Neural crest cell (in vitro differentiated cells): Measurements from ENCODE around the gene TUBA1B. TPM values are rescaled to one million over a fixed set of nuclear protein-coding genes. Genes with fewer than 3 reads are reported as not detected.
"Not testable (repeated sequence)": the region's sequence is repeated elsewhere in the genome, so short reads cannot be mapped to it uniquely, and the experiment has no call there.

Experiments used
- DNase-seq: peaks from one replicate; pipeline ENCODE4 v3.0.0; 2021; ENCODE audit warnings: low read depth, mixed read lengths, low spot score
- H3K27ac Mint-ChIP-seq: one replicate; pipeline ENCODE4 v1.8.0; 2021; ENCODE audit warnings: mild to moderate bottlenecking, mixed read lengths; ENCODE audit not compliant: unreplicated experiment
- H3K27me3 Mint-ChIP-seq: 2 replicates; pipeline ENCODE4 v1.8.0; 2021; ENCODE audit warnings: low read depth, mild to moderate bottlenecking, mixed read lengths
- H3K36me3 Mint-ChIP-seq: 2 replicates; pipeline ENCODE4 v1.8.0; 2021; ENCODE audit warnings: low read depth, mild to moderate bottlenecking, mixed read lengths
- H3K4me1 Mint-ChIP-seq: 2 replicates; pipeline ENCODE4 v1.8.0; 2021; ENCODE audit warnings: mixed read lengths
- H3K4me3 Mint-ChIP-seq: one replicate; pipeline ENCODE4 v1.8.0; 2021; ENCODE audit warnings: mild to moderate bottlenecking, mixed read lengths
- H3K9me3 Mint-ChIP-seq: 2 replicates; pipeline ENCODE4 v1.8.0; 2021; ENCODE audit warnings: mixed read lengths
- CTCF ChIP-seq: fragments of 200-600 bp; sonication (generic); conservative IDR thresholded peaks from 2 replicates; pipeline ENCODE4 v1.5.0; 2021; ENCODE audit warnings: antibody characterized with exemption, mild to moderate bottlenecking
- total RNA-seq: library from RNA; stranded (reverse); gene quantifications from 2 replicates; pipeline ENCODE4 v1.2.1, GENCODE V29; 2021

Gene TUBA1B
- total RNA-seq, 1 donor from 2014 or later: 3,094 TPM

GRCh38 chr12:49144384-49144783 lies 13.2 kb upstream of the TUBA1B start:
- H3K4me1 Mint-ChIP-seq: no peaks in the 10 kb centered on the region
- no peaks in the 10 kb centered on the region for H3K27me3 Mint-ChIP-seq
- H3K9me3 Mint-ChIP-seq: no peaks in the 10 kb centered on the region
- H3K27ac Mint-ChIP-seq: no peak overlapping the region
- no peak for TF ChIP-seq CTCF
- H3K36me3 Mint-ChIP-seq: no peaks in the 10 kb centered on the region
- H3K4me3 Mint-ChIP-seq: no peak overlapping the region
- no peak for DNase-seq

GRCh38 chr12:49138999-49139398 lies 7.8 kb upstream of the TUBA1B start:
- no peaks in the 10 kb centered on the region for H3K9me3 Mint-ChIP-seq
- H3K27me3 Mint-ChIP-seq: no peaks in the 10 kb centered on the region
- H3K4me3 Mint-ChIP-seq: no peak overlapping the region
- no peaks in the 10 kb centered on the region for H3K36me3 Mint-ChIP-seq
- peaks cover 7% of the 10 kb centered on the region for H3K4me1 Mint-ChIP-seq
- DNase-seq: no peak
- TF ChIP-seq CTCF: no peak
- H3K27ac Mint-ChIP-seq: no peak overlapping the region

- H3K4me1 Mint-ChIP-seq: peaks cover 10% of the 10 kb centered on the region
- H3K9me3 Mint-ChIP-seq: no peaks in the 10 kb centered on the region
- no peak for TF ChIP-seq CTCF
- no peak overlapping the region for H3K27ac Mint-ChIP-seq
- H3K27me3 Mint-ChIP-seq: no peaks in the 10 kb centered on the region
- no peak for DNase-seq
- no peaks in the 10 kb centered on the region for H3K36me3 Mint-ChIP-seq
- peak overlapping the region; percentile 9 for H3K4me3 Mint-ChIP-seq
These were observed 7.4 kb upstream of the TUBA1B start for GRCh38 chr12:49138587-49138986.

GRCh38 chr12:49137476-49137875 lies 6.3 kb upstream of the TUBA1B start:
- no peak for DNase-seq
- Mint-ChIP-seq H3K27me3 (no peaks in the 10 kb centered on the region), H3K4me1 (peaks cover 18% of the 10 kb centered on the region), H3K27ac (no peak overlapping the region), H3K4me3 (no peak overlapping the region), H3K36me3 (no peaks in the 10 kb centered on the region), H3K9me3 (no peaks in the 10 kb centered on the region)
- no peak for TF ChIP-seq CTCF

GRCh38 chr12:49136997-49137396 lies 5.8 kb upstream of the TUBA1B start:
- not testable (repeated sequence) for H3K27ac Mint-ChIP-seq, H3K9me3 Mint-ChIP-seq, DNase-seq, H3K27me3 Mint-ChIP-seq, H3K36me3 Mint-ChIP-seq, H3K4me3 Mint-ChIP-seq
- H3K4me1 Mint-ChIP-seq: peaks cover 22% of the 10 kb centered on the region

- Mint-ChIP-seq H3K36me3 (peaks cover 25% of the 10 kb centered on the region), H3K4me1 (peaks cover 49% of the 10 kb centered on the region), H3K27ac (no peak overlapping the region), H3K4me3 (peak overlapping the region; percentile 86), H3K9me3 (no peaks in the 10 kb centered on the region), H3K27me3 (peaks cover 14% of the 10 kb centered on the region)
- no peak for DNase-seq
- no peak for TF ChIP-seq CTCF
These were observed 2.4 kb upstream of the TUBA1B start for GRCh38 chr12:49133590-49133989.
